Measurements from ENCODE around the gene MAGEH1. TPM values are rescaled to one million over a fixed set of nuclear protein-coding genes. Genes with fewer than 3 reads are reported as not detected.
"Not testable (repeated sequence)": the region's sequence is repeated elsewhere in the genome, so short reads cannot be mapped to it uniquely, and the experiment has no call there.

Gene MAGEH1
- total and polyA plus RNA-seq, 9 of the 15 experiments (the other 6 are each of a cell fraction or from before 2014, with no cell fraction given), result 3.7 to 14.9 (median 8.8) TPM

- H3K4me2 ChIP-seq (ENCODE audit: insufficient read depth, low read length); H3K27ac ChIP-seq (ENCODE audit: extremely low read depth, low read depth, low read length); BruUV-seq (replicated peaks); FAIRE-seq; H2AFZ ChIP-seq (ENCODE audit: low read depth, low read length); in situ Hi-C loops (cut with MboI); CTCF ChIA-PET (ENCODE audit: low intra/inter-chr PET ratio); H3K79me2 ChIP-seq (ENCODE audit: control insufficient read depth, insufficient read depth, low read length); H3K27me3 ChIP-seq (ENCODE audit: control insufficient read depth in 2 of 2, insufficient read depth in 2 of 2, low read length in 2 of 2); H3K9ac ChIP-seq (ENCODE audit: insufficient read depth in 1 of 2, low read depth in 2 of 2, low read length in 2 of 2); H3K4me1 ChIP-seq (replicated peaks in 1 of 2; ENCODE audit: control insufficient read depth in 2 of 2, insufficient read depth in 2 of 2, low read length in 2 of 2); H4K20me1 ChIP-seq (replicated peaks; ENCODE audit: control insufficient read depth, insufficient read depth, low read length); H3K4me3 ChIP-seq; H3K9me1 ChIP-seq (ENCODE audit: control insufficient read depth, insufficient read depth, low read length); H3K36me3 ChIP-seq (ENCODE audit: control insufficient read depth, insufficient read depth, low read length); intact Hi-C loops (cut with micrococcal nuclease); H3K9me3 ChIP-seq (replicated peaks; ENCODE audit: control insufficient read depth, insufficient read depth, low read depth, low read length); POLR2A ChIA-PET; ATAC-seq; DNase-seq (ENCODE audit: extremely low read depth in 1 of 4, low spot score in 3 of 4): not testable (repeated sequence)
- no CpG with 5 or more reads among the region's 5 CpGs for WGBS (ENCODE audit: insufficient coverage, low coverage, missing lambda C conversion rate)
These were observed 13.2 kb downstream of the MAGEH1 start for GRCh38 chrX:55465108-55465507.

DNA sequence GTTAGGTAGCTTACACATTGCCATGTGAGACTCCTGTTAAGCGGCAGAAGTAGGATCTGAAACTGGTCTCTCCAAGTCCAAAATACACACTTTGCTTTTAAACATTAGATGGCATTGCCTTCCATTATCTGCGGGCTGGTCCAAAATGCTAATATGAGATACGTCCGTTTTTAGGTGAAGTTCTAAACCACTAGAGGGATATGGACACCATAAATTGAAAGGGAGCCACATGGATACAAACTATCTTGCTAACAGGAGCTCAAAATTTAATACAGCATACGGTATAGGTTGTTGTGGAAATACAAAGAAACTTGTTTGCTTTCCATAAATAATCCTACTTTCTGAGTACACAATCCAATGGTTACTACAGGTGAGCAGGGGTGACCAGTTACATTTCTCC is 13.9 kb downstream of the MAGEH1 start:
- H3K9me3 ChIP-seq (replicated peaks; ENCODE audit: control insufficient read depth, insufficient read depth, low read depth, low read length); H3K79me2 ChIP-seq (ENCODE audit: control insufficient read depth, insufficient read depth, low read length); H3K4me1 ChIP-seq (replicated peaks in 1 of 2; ENCODE audit: control insufficient read depth in 2 of 2, insufficient read depth in 2 of 2, low read length in 2 of 2); BruUV-seq (replicated peaks); H3K27me3 ChIP-seq (ENCODE audit: control insufficient read depth in 2 of 2, insufficient read depth in 2 of 2, low read length in 2 of 2); DNase-seq (ENCODE audit: extremely low read depth in 1 of 4, low spot score in 3 of 4); H3K4me2 ChIP-seq (ENCODE audit: insufficient read depth, low read length); in situ Hi-C loops (cut with MboI); H3K36me3 ChIP-seq (ENCODE audit: control insufficient read depth, insufficient read depth, low read length); H4K20me1 ChIP-seq (replicated peaks; ENCODE audit: control insufficient read depth, insufficient read depth, low read length); H2AFZ ChIP-seq (ENCODE audit: low read depth, low read length); H3K4me3 ChIP-seq; H3K27ac ChIP-seq (ENCODE audit: extremely low read depth, low read depth, low read length); intact Hi-C loops (cut with micrococcal nuclease); CTCF ChIA-PET (ENCODE audit: low intra/inter-chr PET ratio); POLR2A ChIA-PET; H3K9me1 ChIP-seq (ENCODE audit: control insufficient read depth, insufficient read depth, low read length); H3K9ac ChIP-seq (ENCODE audit: insufficient read depth in 1 of 2, low read depth in 2 of 2, low read length in 2 of 2): not testable (repeated sequence)
- peak; percentile 65 for FAIRE-seq
- no CpG with 5 or more reads among the region's 5 CpGs for WGBS (ENCODE audit: insufficient coverage, low coverage, missing lambda C conversion rate)
- ATAC-seq, result peak; percentile 68

Measured in K562 (cell line).